Measurements from ENCODE around the gene LCN10. TPM values are rescaled to one million over a fixed set of nuclear protein-coding genes. Genes with fewer than 3 reads are reported as not detected.
"Not testable (repeated sequence)": the region's sequence is repeated elsewhere in the genome, so short reads cannot be mapped to it uniquely, and the experiment has no call there.

The LCN10 gene
- total RNA-seq, 1 donor from 2014 or later, result 9.2 TPM

GRCh38 chr9:136721339-136722092, 21.2 kb downstream of the LCN10 start:
- DNase-seq (ENCODE audit: low spot score), result no peak

GRCh38 chr9:136720898-136721338, 21.8 kb downstream of the LCN10 start:
- no peak for DNase-seq (ENCODE audit: low spot score)

- no peak for DNase-seq (ENCODE audit: low spot score)
Measured at GRCh38 chr9:136720251-136720897, 22.4 kb downstream of the LCN10 start.

GRCh38 chr9:136719195-136719880, 23.4 kb downstream of the LCN10 start:
- no peak for DNase-seq (ENCODE audit: low spot score)

GRCh38 chr9:136718345-136719194, 24.2 kb downstream of the LCN10 start:
- no peak for DNase-seq (ENCODE audit: low spot score)

GRCh38 chr9:136717399-136717798, 25.3 kb downstream of the LCN10 start:
- DNase-seq (ENCODE audit: low spot score), result no peak

GRCh38 chr9:136714893-136715274, 27.9 kb downstream of the LCN10 start:
- no peak for DNase-seq (ENCODE audit: low spot score)

- DNase-seq (ENCODE audit: low spot score), result no peak
Measured at GRCh38 chr9:136714096-136714892, 28.4 kb downstream of the LCN10 start.

GRCh38 chr9:136713550-136713949, 29.2 kb downstream of the LCN10 start:
- DNase-seq (ENCODE audit: low spot score), result no peak

- no peak for DNase-seq (ENCODE audit: low spot score)
Measured at GRCh38 chr9:136712690-136713544, 29.8 kb downstream of the LCN10 start.

- DNase-seq (ENCODE audit: low spot score), result no peak
Measured at GRCh38 chr9:136711751-136712689, 30.7 kb downstream of the LCN10 start, which contains the start of gene DIPK1B. DIPK1B (plus strand) TSS chr9:136712572; CDS start chr9:136712666, 94 bp downstream.

- not testable (repeated sequence) for DNase-seq (ENCODE audit: low spot score)
Measured at GRCh38 chr9:136711219-136711648, 31.5 kb downstream of the LCN10 start.

GRCh38 chr9:136710543-136710942, 32.2 kb downstream of the LCN10 start:
- DNase-seq (ENCODE audit: low spot score), result no peak

- no peak for DNase-seq (ENCODE audit: low spot score)
Measured at GRCh38 chr9:136709454-136710109, 33.2 kb downstream of the LCN10 start.

GRCh38 chr9:136707849-136708517, 34.8 kb downstream of the LCN10 start:
- DNase-seq (ENCODE audit: low spot score), result no peak

GRCh38 chr9:136707011-136707410, 35.7 kb downstream of the LCN10 start:
- DNase-seq (ENCODE audit: low spot score), result no peak

GRCh38 chr9:136705564-136705963, 37.2 kb downstream of the LCN10 start:
- no peak for DNase-seq (ENCODE audit: low spot score)
